ENCODE measurements around the gene TNS3.

Gene TNS3

GRCh38 chr7:47373871-47374451 is 207.9 kb downstream of the TNS3 start:
- DNase-seq (ENCODE audit: low read depth in 4 of 4, low spot score in 1 of 4): no peak

DNA sequence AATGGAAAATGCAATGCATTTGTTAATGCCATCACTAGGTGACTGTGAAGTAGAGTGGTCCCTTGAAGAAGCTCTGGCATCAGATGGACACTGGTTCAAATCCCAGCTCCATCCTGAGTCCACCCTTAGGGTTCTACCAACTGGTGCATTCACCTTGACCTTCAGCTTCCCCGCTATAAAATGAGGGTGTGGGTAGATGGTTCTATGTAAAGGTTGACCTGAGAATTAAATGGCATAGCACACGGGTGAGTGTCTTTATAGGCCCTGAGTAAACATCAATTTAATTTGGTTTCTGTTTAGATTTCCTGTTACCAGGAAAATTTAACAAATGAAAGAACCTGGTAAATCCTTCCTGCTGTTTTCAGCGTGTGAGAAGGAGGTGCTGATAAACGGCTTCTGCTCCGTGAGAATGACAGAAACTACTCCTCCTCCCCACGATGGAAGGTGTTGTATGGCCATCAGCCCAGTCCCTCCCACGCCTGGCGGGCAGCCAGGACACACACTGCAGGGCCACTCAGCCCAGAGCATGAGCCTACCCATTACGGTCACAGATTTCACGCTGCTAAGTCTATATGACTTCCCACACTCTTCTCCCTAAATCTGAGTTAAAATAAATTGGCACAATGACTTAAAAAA is 210.1 kb downstream of the TNS3 start:
- no peak for DNase-seq (ENCODE audit: low read depth in 4 of 4, low spot score in 1 of 4)

DNA sequence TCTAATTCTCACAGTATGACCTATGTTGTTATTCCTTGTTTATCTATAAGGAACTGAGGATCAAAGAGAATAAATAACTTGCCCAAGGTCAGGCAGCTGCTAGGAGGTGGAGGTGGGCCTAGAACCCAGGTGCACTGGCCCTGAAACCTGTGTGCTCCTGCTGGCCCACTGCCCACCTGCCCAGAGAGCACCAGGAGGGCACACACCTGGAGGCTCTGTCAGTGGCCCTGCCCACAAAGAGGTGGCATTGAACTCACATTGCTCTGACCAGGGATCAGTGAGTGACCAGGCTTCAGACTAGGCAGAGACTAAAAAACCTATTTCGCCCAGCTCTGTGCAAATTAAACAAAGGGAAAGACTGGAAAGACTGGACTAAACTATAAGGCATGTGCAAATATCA is 210.6 kb downstream of the TNS3 start:
- no peak for DNase-seq (ENCODE audit: low read depth in 4 of 4, low spot score in 1 of 4)

- no peak for DNase-seq (ENCODE audit: low read depth in 4 of 4, low spot score in 1 of 4)
These were observed 211.4 kb downstream of the TNS3 start for GRCh38 chr7:47370461-47371042.

DNA sequence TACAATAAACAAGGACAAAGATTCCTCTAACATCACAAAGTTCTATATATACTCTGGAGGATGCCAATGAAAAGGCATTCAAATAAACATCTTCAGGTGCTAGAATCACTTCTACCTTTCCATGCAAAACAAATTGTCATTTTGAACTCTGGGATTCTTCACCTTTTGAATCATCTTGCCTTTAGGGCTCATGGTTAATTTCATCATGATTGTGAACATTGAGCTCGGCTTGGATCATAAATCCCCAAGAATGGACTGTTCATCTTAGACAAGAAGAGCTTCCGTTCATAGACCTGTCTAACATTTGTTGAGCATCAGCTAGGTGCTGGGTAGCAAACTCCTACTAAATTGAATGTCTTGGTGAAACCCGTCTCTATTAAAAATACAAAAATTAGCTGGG is 212.2 kb downstream of the TNS3 start:
- no peak for DNase-seq (ENCODE audit: low read depth in 4 of 4, low spot score in 1 of 4)

DNA sequence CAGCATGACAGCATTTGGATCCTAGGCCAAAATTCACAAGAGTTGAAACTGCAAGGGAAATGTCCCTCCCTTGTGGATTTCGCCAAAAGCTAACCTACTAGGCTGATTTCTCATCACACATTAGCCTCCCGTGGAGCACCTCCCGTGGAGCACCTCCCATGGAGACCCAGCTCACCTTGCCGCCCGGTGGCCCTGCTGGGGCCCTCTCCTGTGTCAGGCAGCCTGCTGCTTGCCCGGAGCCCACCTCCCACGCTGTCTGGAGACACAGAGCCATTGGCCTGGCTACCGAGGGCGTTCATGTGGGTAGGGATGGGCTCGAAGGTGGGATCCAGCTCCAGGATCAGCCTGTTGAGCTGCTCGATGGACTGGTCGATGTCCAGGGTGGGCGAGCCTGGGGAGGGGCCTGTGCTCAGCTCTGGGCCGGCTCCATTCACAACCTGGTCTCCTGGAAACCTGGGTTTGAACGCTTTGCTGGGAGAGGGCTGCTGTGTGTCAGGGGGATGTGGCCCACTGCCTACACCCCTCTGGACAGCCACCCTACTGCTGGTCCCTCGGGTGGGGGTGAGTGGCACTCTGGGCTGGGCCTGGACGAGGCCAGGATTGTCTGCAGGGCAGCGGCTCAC is 213.6 kb downstream of the TNS3 start:
- no peak for DNase-seq (ENCODE audit: low read depth in 4 of 4, low spot score in 1 of 4)

DNA sequence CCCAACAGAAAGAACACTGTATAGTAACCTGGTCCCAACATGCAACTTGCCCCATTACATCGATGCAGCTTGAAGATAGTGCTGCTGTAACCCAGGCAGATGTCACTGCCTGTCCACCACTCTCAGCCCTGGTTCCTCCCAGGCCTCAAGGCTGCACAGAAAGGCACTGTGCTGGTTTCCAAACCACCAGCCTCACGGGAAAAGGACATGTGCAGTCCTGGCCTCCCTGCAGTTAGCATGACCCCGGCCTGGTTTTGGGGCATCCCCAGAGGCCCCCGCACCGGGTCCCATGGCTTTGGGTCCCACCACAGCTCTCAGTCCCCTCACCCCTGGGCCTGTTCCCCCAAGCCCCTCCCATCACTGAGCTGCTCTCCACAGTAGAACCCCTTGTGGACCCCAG is 214.5 kb downstream of the TNS3 start:
- no peak for DNase-seq (ENCODE audit: low read depth in 4 of 4, low spot score in 1 of 4)

- DNase-seq (ENCODE audit: low read depth in 4 of 4, low spot score in 1 of 4): no peak
These were observed 215.0 kb downstream of the TNS3 start for GRCh38 chr7:47366960-47367359.

- DNase-seq (ENCODE audit: low read depth in 4 of 4, low spot score in 1 of 4): no peak
These were observed 215.7 kb downstream of the TNS3 start for GRCh38 chr7:47366211-47366610.

GRCh38 chr7:47362984-47363383 is 218.9 kb downstream of the TNS3 start:
- no peak for DNase-seq (ENCODE audit: low read depth in 4 of 4, low spot score in 1 of 4)

GRCh38 chr7:47361746-47362215 is 220.1 kb downstream of the TNS3 start:
- DNase-seq (ENCODE audit: low read depth in 4 of 4, low spot score in 1 of 4): peak in 1 of 4 experiments; percentile 18

DNA sequence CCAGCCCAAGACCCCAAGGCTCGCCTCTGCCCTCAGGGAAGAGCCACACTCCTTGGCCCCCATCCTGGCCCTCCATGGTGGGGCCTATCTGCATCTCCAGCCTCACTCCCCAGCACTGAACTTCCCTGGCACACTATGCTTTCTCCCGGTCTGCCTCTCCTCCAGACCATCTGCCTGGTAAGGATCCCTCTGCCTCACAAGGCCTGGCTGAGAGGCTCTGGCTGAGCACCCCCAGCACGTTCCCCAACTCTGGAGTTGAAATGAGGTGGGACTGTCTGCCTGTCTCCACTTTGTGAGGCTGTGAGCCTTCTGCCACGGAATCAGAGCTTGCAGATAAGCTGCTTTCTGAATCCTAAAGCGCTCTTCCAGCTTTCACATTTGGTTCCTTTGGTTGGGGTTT is 220.7 kb downstream of the TNS3 start:
- no peak for DNase-seq (ENCODE audit: low read depth in 4 of 4, low spot score in 1 of 4)

DNA sequence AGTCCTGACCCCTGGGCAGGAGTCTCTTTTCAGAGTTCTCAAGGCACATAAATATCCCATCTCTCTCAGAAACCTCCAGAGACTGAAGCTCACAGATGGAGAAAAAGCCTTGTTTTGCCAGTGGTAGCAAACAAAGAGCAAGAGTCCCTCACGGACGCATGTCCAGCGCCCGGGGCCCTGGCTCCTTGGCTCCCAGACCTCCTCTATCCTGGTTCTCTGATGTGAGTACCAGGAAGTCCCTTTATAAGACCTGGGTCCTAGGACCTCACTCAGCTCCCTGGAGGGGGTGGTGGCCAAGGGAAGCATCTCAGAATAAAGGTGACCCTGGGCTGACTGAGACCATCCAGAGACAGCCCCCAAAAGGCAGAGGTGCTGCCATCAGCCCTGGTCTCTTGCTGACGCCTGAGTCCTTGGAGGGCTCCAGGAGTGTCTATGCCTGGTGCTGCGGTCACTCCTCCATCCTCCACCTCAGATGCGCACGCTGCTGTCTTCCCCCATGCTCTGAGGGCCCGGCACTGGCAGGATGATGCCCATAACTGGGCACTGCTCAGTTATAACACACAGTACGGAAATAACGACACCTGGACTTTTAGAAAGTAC is 221.5 kb downstream of the TNS3 start:
- DNase-seq (ENCODE audit: low read depth in 4 of 4, low spot score in 1 of 4): no peak

DNA sequence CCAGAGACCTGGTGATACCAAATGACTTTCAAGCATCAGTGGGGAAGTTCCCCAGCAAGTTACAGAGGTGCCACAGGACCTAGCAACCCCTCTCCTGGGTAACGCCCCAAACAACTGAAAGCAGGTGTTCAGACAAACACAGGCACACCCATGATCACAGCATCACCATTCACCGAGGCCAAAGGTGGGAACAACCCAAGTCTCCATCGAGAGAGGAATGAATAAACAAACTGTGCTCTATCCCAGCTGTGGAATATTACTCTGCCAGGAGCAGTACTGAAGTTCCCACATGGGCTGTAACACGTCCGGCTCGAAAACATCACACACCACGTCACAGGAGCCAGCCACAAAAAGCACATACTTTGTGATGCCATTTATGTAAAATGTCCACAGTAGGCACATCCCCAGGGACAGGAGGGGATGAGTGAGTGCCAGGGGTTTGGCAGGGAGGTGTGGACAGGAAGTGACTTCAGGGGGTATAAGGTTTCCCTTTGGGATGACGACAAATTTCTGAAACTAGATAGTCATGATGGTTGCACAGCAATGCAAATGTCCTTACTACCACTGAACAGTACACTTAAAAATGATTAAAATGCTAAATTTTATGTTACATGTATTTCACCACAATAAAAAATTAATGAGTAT is 222.8 kb downstream of the TNS3 start:
- no peak for DNase-seq (ENCODE audit: low read depth in 4 of 4, low spot score in 1 of 4)

DNA sequence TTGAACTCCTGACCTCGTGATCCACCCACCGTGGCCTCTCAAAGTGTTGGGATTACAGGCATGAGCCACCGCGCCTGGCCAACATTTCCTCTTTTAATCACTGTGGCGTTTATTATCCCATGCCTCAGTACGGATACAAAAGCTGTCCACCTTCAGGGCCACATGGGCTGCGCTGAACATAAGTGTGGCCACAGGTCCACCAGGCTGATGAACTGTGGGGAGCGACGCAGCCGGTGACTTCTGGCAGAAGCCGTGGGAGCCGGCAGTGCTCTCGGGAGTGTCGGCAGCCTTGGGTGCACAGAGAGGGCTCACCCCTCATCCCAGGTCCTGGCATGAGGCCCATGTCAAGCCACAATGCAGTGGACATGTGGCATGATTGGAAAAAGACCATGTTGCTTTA is 223.6 kb downstream of the TNS3 start:
- DNase-seq (ENCODE audit: low read depth in 4 of 4, low spot score in 1 of 4): no peak

DNA sequence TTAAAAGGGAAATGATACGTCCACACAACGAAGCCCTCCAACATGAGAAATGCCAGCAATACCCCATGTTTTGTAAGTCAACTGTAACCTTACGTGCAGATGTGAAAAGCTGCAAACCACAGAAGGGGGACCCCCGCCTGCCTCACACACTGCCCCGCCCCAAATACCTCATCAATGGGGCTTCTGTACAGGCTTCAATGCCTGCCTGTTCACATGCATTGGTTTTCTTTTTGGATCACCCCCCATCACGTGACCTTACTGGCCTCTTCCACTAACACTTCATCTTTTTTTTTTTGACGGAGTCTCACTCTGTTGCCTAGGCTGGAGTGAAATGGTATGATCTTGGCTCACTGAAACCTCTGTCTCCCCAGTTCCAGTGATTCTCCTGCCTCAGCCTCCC is 224.0 kb downstream of the TNS3 start:
- DNase-seq (ENCODE audit: low read depth in 4 of 4, low spot score in 1 of 4): no peak

DNA sequence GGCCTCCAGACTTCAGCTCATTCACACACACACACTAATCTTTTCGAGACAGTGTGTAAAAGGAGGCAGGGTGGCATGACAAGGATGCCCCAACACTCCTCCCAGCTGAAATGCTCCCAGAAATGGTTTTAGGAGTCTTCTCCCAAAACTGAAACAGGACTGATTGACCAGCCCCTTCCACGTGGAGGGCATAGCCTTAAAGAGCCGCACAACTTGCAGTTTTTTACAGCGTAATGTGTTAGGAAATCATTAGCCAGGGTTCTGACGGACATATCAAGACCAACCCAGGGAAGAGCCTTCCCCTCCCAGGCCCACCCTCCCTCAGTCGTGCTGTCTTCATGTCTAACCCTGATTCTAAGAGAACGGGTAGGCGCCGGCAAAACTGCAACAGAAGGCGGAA is 224.6 kb downstream of the TNS3 start:
- DNase-seq (ENCODE audit: low read depth in 4 of 4, low spot score in 1 of 4): no peak

- DNase-seq (ENCODE audit: low read depth in 4 of 4, low spot score in 1 of 4): no peak
These were observed 225.7 kb downstream of the TNS3 start for GRCh38 chr7:47356261-47356660.

GRCh38 chr7:47355684-47356083 is 226.2 kb downstream of the TNS3 start:
- DNase-seq (ENCODE audit: low read depth in 4 of 4, low spot score in 1 of 4): no peak

DNA sequence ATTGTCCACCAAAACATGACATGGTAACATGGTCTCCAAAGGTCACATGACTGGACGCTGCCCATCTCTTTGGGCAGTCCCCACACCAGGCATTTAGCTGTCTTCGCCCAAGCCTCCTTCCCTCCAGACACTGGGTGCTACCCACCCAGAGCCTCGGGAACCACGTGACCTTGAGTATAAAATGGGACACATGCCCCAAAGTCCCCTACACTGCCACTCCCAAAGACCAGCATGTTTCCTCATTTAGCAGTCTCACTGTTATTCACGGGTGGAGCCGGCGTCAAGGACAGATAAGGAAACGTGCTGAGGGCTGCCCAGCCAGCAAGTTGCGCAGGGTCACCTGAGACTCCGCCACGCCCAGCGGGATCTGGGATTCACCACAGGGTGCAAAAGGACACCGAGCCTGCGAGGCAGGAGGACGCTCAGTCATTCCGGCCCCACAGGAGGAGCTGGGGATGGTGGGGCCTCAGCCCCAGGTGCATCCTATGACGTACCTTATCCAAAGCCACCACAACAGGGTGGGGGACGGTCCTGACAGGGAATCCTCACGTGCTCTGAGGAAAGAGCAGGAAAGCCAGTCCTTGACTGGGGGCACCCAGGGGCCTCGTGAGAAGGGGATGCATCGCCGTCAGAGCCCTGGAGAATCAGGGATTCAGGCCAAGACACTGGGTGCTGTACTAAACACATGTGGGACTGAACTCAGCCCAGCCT is 226.9 kb downstream of the TNS3 start:
- no peak for DNase-seq (ENCODE audit: low read depth in 4 of 4, low spot score in 1 of 4)

DNA sequence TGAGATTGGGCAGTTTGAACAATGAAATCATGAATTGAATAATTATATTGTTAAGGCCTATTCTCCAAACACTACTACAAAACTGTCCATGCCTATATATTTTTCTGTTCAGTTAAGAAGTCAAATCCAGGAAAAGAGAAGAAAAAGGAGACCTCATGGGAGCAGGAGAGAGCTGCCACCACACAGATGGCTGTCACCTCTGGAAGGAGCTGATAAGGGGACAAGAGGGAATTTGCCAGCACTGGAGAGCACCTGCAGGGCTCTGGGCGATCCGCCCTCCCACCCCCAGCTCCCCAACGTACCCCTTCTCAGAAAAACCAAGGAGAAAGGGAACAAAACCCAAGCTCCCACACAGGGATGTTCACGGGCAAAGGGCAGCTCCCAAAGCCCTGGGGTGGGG is 227.8 kb downstream of the TNS3 start:
- no peak for DNase-seq (ENCODE audit: low read depth in 4 of 4, low spot score in 1 of 4)

All from stimulated activated CD4-positive, alpha-beta T cell treated with anti-CD3 and anti-CD28 coated beads, Interleukin-1b, Interleukin-23, amount 100 ng/mL, for 24 hours (primary cell).